H1 (cell line): Measurements from ENCODE around the gene PBX3. TPM values are rescaled to one million over a fixed set of nuclear protein-coding genes. Genes with fewer than 3 reads are reported as not detected.

Experiments used
- CTCF ChIA-PET: fragments of 300-600 bp; sonication (Branson Sonifier 250); formaldehyde crosslinking; loops from one replicate; lab custom pipeline; 2021; ENCODE audit not compliant: partially characterized antibody; lab: Charles Lee
- POLR2A ChIA-PET: fragments of 300-600 bp; sonication (Branson Sonifier 250); formaldehyde crosslinking; loops from one replicate; lab custom pipeline; 2021; ENCODE audit warnings: inconsistent platforms; ENCODE audit not compliant: partially characterized antibody; lab: Charles Lee
- DNase-seq, 2 experiments: peaks; one replicate each; pipeline versions ENCODE4 v3.0.0 to v3.0.0-alpha.2; 2010 to 2022; ENCODE audit warnings: low spot score in 2 of 2, low read depth in 1 of 2, mixed read lengths in 1 of 2
- FAIRE-seq: peaks from 2 replicates; lab custom pipeline; 2011; peaks lifted over from hg19 to GRCh38; lab: Jason Lieb, UNC
- H2AFZ ChIP-seq: 2 replicates; pipeline ENCODE4 v1.8.1; 2012; ENCODE audit warnings: low read length, inconsistent platforms
- H2AK5ac ChIP-seq: 2 replicates; pipeline ENCODE4 v1.6.1; 2013; ENCODE audit warnings: low read depth, low read length
- H2BK120ac ChIP-seq: replicated peaks from 2 replicates; pipeline ENCODE3; 2013; ENCODE audit warnings: low read depth, low read length, inconsistent platforms
- H2BK12ac ChIP-seq: 2 replicates; pipeline ENCODE4 v1.6.1; 2013; ENCODE audit warnings: low read depth, low read length
- H2BK15ac ChIP-seq: 2 replicates; pipeline ENCODE4 v1.6.1; 2013; ENCODE audit warnings: low read length
- H2BK20ac ChIP-seq: 2 replicates; pipeline ENCODE4 v1.6.1; 2013; ENCODE audit warnings: low read length
- H2BK5ac ChIP-seq: 2 replicates; pipeline ENCODE4 v1.6.1; 2013; ENCODE audit warnings: low read depth, low read length
- H3K14ac ChIP-seq: 2 replicates; pipeline ENCODE4 v1.6.1; 2013; ENCODE audit warnings: inconsistent platforms; ENCODE audit not compliant: insufficient read length
- H3K18ac ChIP-seq: 2 replicates; pipeline ENCODE4 v1.6.1; 2013; ENCODE audit warnings: low read length; ENCODE audit errors: extremely low read depth
- H3K23ac ChIP-seq: 2 replicates; pipeline ENCODE4 v1.6.1; 2013; ENCODE audit warnings: inconsistent platforms; ENCODE audit not compliant: insufficient read length
- H3K23me2 ChIP-seq: 2 replicates; pipeline ENCODE4 v1.6.1; 2013; ENCODE audit warnings: low read depth, low read length
- H3K27ac ChIP-seq: 2 replicates; pipeline ENCODE4 v1.6.1; 2011; ENCODE audit warnings: low read depth, low read length, inconsistent platforms
- H3K27me3 ChIP-seq, 4 experiments: replicated peaks in 1 of 4; 1 replicate in 1 of 4; 2 replicates in 3 of 4; pipeline versions ENCODE4 v1.6.1 to v1.8.1; 2011 to 2013; ENCODE audit warnings: low read length in 3 of 4, mild to moderate bottlenecking in 3 of 4, inconsistent platforms in 2 of 4, mixed read lengths in 2 of 4, moderate library complexity in 1 of 4; ENCODE audit not compliant: control insufficient read depth in 3 of 4, insufficient read depth in 3 of 4; ENCODE audit errors: extremely low read depth in 1 of 4
- H3K36me3 ChIP-seq, 4 experiments: 2 replicates each; pipeline versions ENCODE4 v1.6.1 to v1.8.1; 2011 to 2013; ENCODE audit warnings: mild to moderate bottlenecking in 4 of 4, low read length in 3 of 4, moderate library complexity in 2 of 4, control low read depth in 1 of 4, inconsistent platforms in 1 of 4; ENCODE audit not compliant: insufficient read depth in 4 of 4, control insufficient read depth in 2 of 4
- H3K4ac ChIP-seq: replicated peaks from 2 replicates; pipeline ENCODE3; 2013; ENCODE audit warnings: low read length, low read depth, mixed read lengths, inconsistent platforms; ENCODE audit not compliant: insufficient read length
- H3K4me1 ChIP-seq, 4 experiments: replicated peaks in 1 of 4; 1 replicate in 1 of 4; 2 replicates in 3 of 4; pipeline versions ENCODE4 v1.6.1 to v1.8.1; 2011 to 2013; ENCODE audit warnings: low read length in 3 of 4, inconsistent platforms in 2 of 4, mixed read lengths in 1 of 4; ENCODE audit not compliant: insufficient read depth in 4 of 4, control insufficient read depth in 3 of 4
- H3K4me2 ChIP-seq, 2 experiments: 2 replicates each; pipeline versions ENCODE4 v1.6.1 to v1.8.1; 2011 to 2013; ENCODE audit warnings: low read depth in 2 of 2, low read length in 2 of 2, control low read depth in 1 of 2, inconsistent platforms in 1 of 2, mild to moderate bottlenecking in 1 of 2; ENCODE audit not compliant: insufficient read depth in 1 of 2
- H3K4me3 ChIP-seq, 4 experiments: fragments of 200-600, 300-600 bp in 1 of 4; sonication (generic), shearing (Covaris generic), sonication (Bioruptor Twin) in 1 of 4; 2 replicates each; pipeline versions ENCODE4 v1.5.1 to v1.8.1; 2011 to 2016; ENCODE audit warnings: low read length in 4 of 4, low read depth in 3 of 4, control low read depth in 2 of 4, inconsistent platforms in 2 of 4, mild to moderate bottlenecking in 2 of 4, mixed read lengths in 1 of 4, moderate library complexity in 1 of 4; ENCODE audit not compliant: insufficient read depth in 2 of 4; ENCODE audit errors: extremely low read depth in 1 of 4
- H3K56ac ChIP-seq: replicated peaks from 2 replicates; pipeline ENCODE3; 2013; ENCODE audit warnings: low read depth, mild to moderate bottlenecking, mixed read lengths, low read length, inconsistent platforms; ENCODE audit not compliant: insufficient read length
- H3K79me1 ChIP-seq: 2 replicates; pipeline ENCODE4 v1.6.1; 2013; ENCODE audit warnings: low read depth, low read length, control low read depth
- H3K79me2 ChIP-seq, 2 experiments: 2 replicates each; pipeline versions ENCODE4 v1.6.1 to v1.8.1; 2012 to 2013; ENCODE audit warnings: low read length in 2 of 2, mild to moderate bottlenecking in 2 of 2, inconsistent platforms in 1 of 2; ENCODE audit not compliant: insufficient read depth in 2 of 2, control insufficient read depth in 1 of 2
- H3K9ac ChIP-seq, 4 experiments: replicated peaks in 1 of 4; 1 replicate in 1 of 4; 2 replicates in 3 of 4; pipeline versions ENCODE4 v1.6.1 to v1.8.1; 2011 to 2013; ENCODE audit warnings: low read depth in 3 of 4, low read length in 3 of 4, control low read depth in 2 of 4, mild to moderate bottlenecking in 2 of 4, moderate library complexity in 2 of 4, inconsistent platforms in 1 of 4; ENCODE audit errors: extremely low read depth in 1 of 4
- H3K9me3 ChIP-seq, 2 experiments: 2 replicates each; pipeline versions ENCODE4 v1.6.1 to v1.8.1; 2012 to 2013; ENCODE audit warnings: mild to moderate bottlenecking in 2 of 2, moderate library complexity in 2 of 2, control low read depth in 1 of 2, inconsistent platforms in 1 of 2, low read depth in 1 of 2, low read length in 1 of 2, mixed read lengths in 1 of 2; ENCODE audit not compliant: insufficient read depth in 2 of 2
- H4K20me1 ChIP-seq, 2 experiments: replicated peaks in 1 of 2; 2 replicates each; pipeline versions ENCODE3 to v1.8.1; 2011 to 2013; ENCODE audit warnings: inconsistent platforms in 2 of 2, low read length in 2 of 2, mild to moderate bottlenecking in 1 of 2; ENCODE audit not compliant: insufficient read depth in 2 of 2, control insufficient read depth in 1 of 2
- H4K5ac ChIP-seq: 2 replicates; pipeline ENCODE4 v1.6.1; 2013; ENCODE audit warnings: low read length, low read depth, mixed read lengths, inconsistent platforms; ENCODE audit not compliant: insufficient read length
- H4K8ac ChIP-seq: 2 replicates; pipeline ENCODE4 v1.8.0; 2013; ENCODE audit warnings: mild to moderate bottlenecking, moderate library complexity, low read length, inconsistent platforms; ENCODE audit not compliant: insufficient read depth; ENCODE audit errors: extremely low read depth
- H4K91ac ChIP-seq: replicated peaks from 2 replicates; pipeline ENCODE3; 2013; ENCODE audit warnings: low read length, mixed read lengths, inconsistent platforms; ENCODE audit not compliant: insufficient read length
- WGBS, 2 experiments: shearing (Covaris generic) in 1 of 2; methylation state at CpG; one replicate each; pipeline versions ENCODE4 v1.1.6 to v1.1.7; 2013 to 2015; ENCODE audit warnings: low lambda C conversion rate in 2 of 2, mixed read lengths in 2 of 2, inconsistent platforms in 1 of 2, low coverage in 1 of 2, missing lambda C conversion rate in 1 of 2; ENCODE audit not compliant: insufficient replicate concordance in 2 of 2, insufficient coverage in 1 of 2, insufficient read length in 1 of 2; ENCODE audit errors: extremely low coverage in 1 of 2, missing lambda C conversion rate in 1 of 2; 5-methylcytosine and 5-hydroxymethylcytosine counted together
- polyA plus RNA-seq, 7 experiments: library from polyadenylated mRNA; depleted of rRNA in 3 of 7; stranded (reverse) in 5 of 7; unstranded in 2 of 7; fragments of >200 nt in 5 of 7; fragments of 200-250 nt in 2 of 7; gene quantifications; 1 replicate in 5 of 7; 2 replicates in 1 of 7; 4 replicates in 1 of 7; pipeline versions ENCODE4 v1.2.1 to v1.2.3, GENCODE V29; 2011 to 2013; ENCODE audit warnings: missing spikeins in 2 of 7, mixed read lengths in 2 of 7
- total RNA-seq: library from RNA; stranded (reverse); fragmentation: NEBNext Ultra II Directional; extraction: Animal tissue kit (Norgen Biotek cat#: 25700); gene quantifications from 2 replicates; pipeline ENCODE4 v1.2.1, GENCODE V29; 2021

Gene PBX3
- total and polyA plus RNA-seq, 2 of the 8 experiments (the other 6 are each of a cell fraction or from before 2014, with no cell fraction given): 22.7 to 44.3 TPM

GRCh38 chr9:125787715-125788114 is 40.5 kb downstream of the PBX3 start:
- peaks cover 0 to 5% of the 10 kb centered on the region in 2 experiments for H4K20me1 ChIP-seq
- no peak overlapping the region for H3K4ac ChIP-seq
- ChIA-PET POLR2A (no interaction called here), CTCF (no interaction called here)
- FAIRE-seq (no peak), DNase-seq (no peak)
- H2BK12ac ChIP-seq: no peak overlapping the region
- no peak overlapping the region for H2BK5ac ChIP-seq
- no peak overlapping the region for H2AFZ ChIP-seq
- no peak overlapping the region for H2BK15ac ChIP-seq
- H3K27ac ChIP-seq: no peak overlapping the region
- no peak overlapping the region for H2BK120ac ChIP-seq
- no peaks in the 10 kb centered on the region for H3K9me3 ChIP-seq
- no peaks in the 10 kb centered on the region for H3K4me1 ChIP-seq
- H3K27me3 ChIP-seq: no peaks in the 10 kb centered on the region
- peaks cover 3% of the 10 kb centered on the region; the same call in 1 of the 2 replicates for H3K79me1 ChIP-seq
- 93% methylated on average over 1 of the region's 1 CpG for WGBS, 2 experiments
- no peak overlapping the region for H3K18ac ChIP-seq
- H3K14ac ChIP-seq: no peak overlapping the region
- no peak overlapping the region for H4K91ac ChIP-seq
- peaks cover 0 to 67% of the 10 kb centered on the region in 2 experiments; a peak in 2 of 4 replicates for H3K79me2 ChIP-seq
- no peak overlapping the region for H3K56ac ChIP-seq
- peaks cover 0 to under 1% (median 0%) of the 10 kb centered on the region in 4 experiments; a peak in 2 of 8 replicates for H3K36me3 ChIP-seq
- no peaks in the 10 kb centered on the region for H3K23me2 ChIP-seq
- no peak overlapping the region for H3K23ac ChIP-seq
- no peak overlapping the region for H3K4me2 ChIP-seq
- H4K8ac ChIP-seq: no peak overlapping the region
- no peak overlapping the region for H2AK5ac ChIP-seq
- no peak overlapping the region for H3K9ac ChIP-seq
- no peak overlapping the region for H4K5ac ChIP-seq
- H3K4me3 ChIP-seq: no peak overlapping the region
- no peak overlapping the region for H2BK20ac ChIP-seq
